ENCODE data around the gene BRPF1. TPM values are rescaled to one million over a fixed set of nuclear protein-coding genes. Genes with fewer than 3 reads are reported as not detected.

Gene BRPF1
- total RNA-seq, 1 donor from 2014 or later = 30.6 TPM

DNA sequence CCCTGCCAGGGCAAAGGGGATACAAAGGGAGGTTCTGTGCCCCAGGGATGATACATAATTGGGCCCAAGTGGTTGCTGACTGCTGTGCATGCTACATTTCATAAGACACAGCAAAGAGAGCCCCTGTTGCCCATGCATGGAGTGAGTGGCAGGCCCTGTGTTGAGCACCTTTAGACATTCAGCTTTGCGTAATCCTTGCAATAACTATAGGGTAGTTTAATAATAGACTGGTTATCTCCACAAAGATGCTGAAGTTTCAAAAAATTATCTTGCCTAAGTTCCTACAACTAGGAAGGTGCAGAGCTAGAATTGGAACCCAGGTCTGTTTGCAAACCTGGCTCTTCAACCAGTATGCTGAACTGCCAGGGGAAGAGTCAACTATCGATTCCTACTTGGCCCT is 16.5 kb downstream of the BRPF1 start:
- TF ChIP-seq, protein P1, sequence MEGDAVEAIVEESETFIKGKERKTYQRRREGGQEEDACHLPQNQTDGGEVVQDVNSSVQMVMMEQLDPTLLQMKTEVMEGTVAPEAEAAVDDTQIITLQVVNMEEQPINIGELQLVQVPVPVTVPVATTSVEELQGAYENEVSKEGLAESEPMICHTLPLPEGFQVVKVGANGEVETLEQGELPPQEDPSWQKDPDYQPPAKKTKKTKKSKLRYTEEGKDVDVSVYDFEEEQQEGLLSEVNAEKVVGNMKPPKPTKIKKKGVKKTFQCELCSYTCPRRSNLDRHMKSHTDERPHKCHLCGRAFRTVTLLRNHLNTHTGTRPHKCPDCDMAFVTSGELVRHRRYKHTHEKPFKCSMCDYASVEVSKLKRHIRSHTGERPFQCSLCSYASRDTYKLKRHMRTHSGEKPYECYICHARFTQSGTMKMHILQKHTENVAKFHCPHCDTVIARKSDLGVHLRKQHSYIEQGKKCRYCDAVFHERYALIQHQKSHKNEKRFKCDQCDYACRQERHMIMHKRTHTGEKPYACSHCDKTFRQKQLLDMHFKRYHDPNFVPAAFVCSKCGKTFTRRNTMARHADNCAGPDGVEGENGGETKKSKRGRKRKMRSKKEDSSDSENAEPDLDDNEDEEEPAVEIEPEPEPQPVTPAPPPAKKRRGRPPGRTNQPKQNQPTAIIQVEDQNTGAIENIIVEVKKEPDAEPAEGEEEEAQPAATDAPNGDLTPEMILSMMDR (IDR thresholded peaks at IDR 0.05; ENCODE audit: partially characterized antibody, unreplicated experiment) = no peak
- Mint-ChIP-seq H3K4me3 (ENCODE audit: unreplicated experiment) (no peak overlapping the region), H3K27ac (ENCODE audit: unreplicated experiment) (peak overlapping the region; percentile 17), H3K27me3 (ENCODE audit: unreplicated experiment) (peaks cover 18% of the 10 kb centered on the region), H3K9me3 (ENCODE audit: unreplicated experiment) (peaks cover 13% of the 10 kb centered on the region), H3K4me1 (ENCODE audit: low read depth, unreplicated experiment) (peaks cover 10% of the 10 kb centered on the region), H3K36me3 (ENCODE audit: unreplicated experiment) (no peaks in the 10 kb centered on the region)
- no peak for DNase-seq

DNA sequence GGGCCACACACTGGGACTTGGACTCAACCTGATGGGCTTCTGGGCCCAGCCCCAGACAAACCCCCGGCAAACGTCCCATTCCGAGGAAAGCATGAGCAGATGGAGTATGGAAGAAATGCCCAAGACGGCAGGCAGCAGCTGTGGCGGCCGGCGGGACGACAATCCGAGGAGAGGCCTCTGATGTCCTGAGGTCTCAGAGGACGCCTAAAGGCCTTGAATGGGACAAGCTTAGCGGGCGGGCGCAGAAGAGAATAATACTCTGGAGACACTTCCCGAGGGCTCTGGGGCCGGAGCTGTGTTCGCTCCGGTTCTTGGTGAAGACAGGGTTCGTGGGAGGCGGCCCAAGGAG is 17.7 kb downstream of the BRPF1 start:
- peak overlapping the region; percentile 100 for H3K27ac Mint-ChIP-seq (ENCODE audit: unreplicated experiment)
- peaks cover 10% of the 10 kb centered on the region for H3K4me1 Mint-ChIP-seq (ENCODE audit: low read depth, unreplicated experiment)
- peaks cover 13% of the 10 kb centered on the region for H3K9me3 Mint-ChIP-seq (ENCODE audit: unreplicated experiment)
- TF ChIP-seq, protein P1 (IDR thresholded peaks at IDR 0.05; ENCODE audit: partially characterized antibody, unreplicated experiment) = no peak
- peak; percentile 66 for DNase-seq
- H3K36me3 Mint-ChIP-seq (ENCODE audit: unreplicated experiment) = no peaks in the 10 kb centered on the region
- H3K27me3 Mint-ChIP-seq (ENCODE audit: unreplicated experiment) = peaks cover 18% of the 10 kb centered on the region
- peak overlapping the region; percentile 99 for H3K4me3 Mint-ChIP-seq (ENCODE audit: unreplicated experiment)

DNA sequence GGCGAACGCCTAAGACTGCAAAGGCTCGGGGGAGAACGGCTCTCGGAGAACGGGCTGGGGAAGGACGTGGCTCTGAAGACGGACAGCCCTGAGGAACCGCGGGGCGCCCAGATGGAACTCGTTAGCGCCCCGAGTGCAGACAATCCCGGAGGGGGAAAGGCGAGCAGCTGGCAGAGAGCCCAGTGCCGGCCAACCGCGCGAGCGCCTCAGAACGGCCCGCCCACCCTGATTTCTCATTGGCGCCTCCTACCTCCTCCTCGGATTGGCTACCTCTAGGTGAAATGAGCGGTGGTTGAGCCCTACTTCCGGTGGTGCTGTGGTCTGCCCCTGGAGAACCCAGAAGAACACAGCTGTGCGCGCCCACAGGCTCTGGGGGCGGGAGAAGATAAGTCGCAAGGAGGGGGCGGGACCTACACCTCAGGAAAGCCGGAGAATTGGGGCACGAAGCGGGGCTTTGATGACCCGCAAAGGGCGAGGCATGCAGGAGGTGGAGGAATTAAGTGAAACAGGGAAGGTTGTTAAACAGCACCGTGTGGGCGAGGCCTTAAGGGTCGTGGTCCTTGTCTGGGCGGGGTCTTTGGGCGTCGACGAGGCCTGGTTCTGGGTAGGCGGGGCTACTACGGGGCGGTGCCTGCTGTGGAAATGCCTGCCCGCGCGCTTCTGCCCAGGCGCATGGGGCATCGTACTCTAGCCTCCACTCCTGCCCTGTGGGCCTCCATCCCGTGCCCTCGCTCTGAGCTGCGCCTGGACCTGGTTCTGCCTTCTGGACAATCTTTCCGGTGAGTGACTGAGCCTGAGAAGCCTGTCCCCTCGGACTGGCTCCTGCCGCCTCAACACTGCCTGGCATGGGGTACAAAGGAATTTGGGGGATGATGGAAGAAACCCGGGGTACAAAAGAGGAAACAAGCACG is 18.4 kb downstream of the BRPF1 start, which contains the start of gene OGG1:
TSS of gene OGG1 (plus strand) at position 308 of the 911 bp plus-strand sequence. CDS start at position 643, 335 bp downstream.
- TF ChIP-seq, protein P1 (IDR thresholded peaks at IDR 0.05; ENCODE audit: partially characterized antibody, unreplicated experiment) = no peak
- Mint-ChIP-seq H3K9me3 (ENCODE audit: unreplicated experiment) (peaks cover 13% of the 10 kb centered on the region), H3K27me3 (ENCODE audit: unreplicated experiment) (peaks cover 19% of the 10 kb centered on the region), H3K27ac (ENCODE audit: unreplicated experiment) (peak within 1 kb of the TSS; percentile 100), H3K4me3 (ENCODE audit: unreplicated experiment) (peak within 1 kb of the TSS; percentile 99), H3K4me1 (ENCODE audit: low read depth, unreplicated experiment) (peaks cover 10% of the 10 kb centered on the region), H3K36me3 (ENCODE audit: unreplicated experiment) (no peaks in the 10 kb centered on the region)
- DNase-seq = peak; percentile 96

DNA sequence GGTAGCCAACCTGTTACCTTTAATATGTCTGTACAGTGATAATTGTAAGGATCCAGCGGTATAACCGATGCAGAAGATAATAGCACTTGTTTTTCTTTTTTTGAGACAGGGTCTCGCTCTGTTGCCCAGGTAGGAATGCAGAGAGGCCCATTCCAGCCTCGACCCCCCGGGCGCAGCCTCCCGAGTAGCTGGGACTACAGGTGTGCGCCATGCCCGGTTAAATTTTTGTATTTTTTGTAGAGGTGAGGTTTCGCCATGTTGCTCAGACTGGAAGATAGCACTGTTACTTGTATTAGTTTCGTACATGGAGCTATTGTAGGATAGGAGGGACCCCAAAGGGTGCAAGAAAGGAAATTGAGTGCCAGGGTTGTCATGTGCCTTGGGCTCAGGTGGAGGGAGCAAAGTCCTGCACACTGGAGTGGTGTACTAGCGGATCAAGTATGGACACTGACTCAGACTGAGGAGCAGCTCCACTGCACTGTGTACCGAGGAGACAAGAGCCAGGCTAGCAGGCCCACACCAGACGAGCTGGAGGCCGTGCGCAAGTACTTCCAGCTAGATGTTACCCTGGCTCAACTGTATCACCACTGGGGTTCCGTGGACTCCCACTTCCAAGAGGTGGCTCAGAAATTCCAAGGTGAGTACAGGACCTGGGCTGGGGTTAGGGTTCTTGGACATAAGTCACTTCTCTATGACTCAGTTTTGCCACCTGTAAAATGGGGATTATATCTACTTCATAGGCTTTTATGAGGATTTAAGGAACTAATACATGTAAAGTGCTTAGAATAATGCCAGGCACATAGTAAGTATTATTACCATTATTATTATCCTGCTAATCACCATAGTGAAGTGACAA is 19.2 kb downstream of the BRPF1 start:
- Mint-ChIP-seq H3K4me3 (ENCODE audit: unreplicated experiment) (peak overlapping the region; percentile 99), H3K27me3 (ENCODE audit: unreplicated experiment) (peaks cover 19% of the 10 kb centered on the region), H3K9me3 (ENCODE audit: unreplicated experiment) (peaks cover 13% of the 10 kb centered on the region), H3K27ac (ENCODE audit: unreplicated experiment) (peak overlapping the region; percentile 100), H3K4me1 (ENCODE audit: low read depth, unreplicated experiment) (peaks cover 10% of the 10 kb centered on the region), H3K36me3 (ENCODE audit: unreplicated experiment) (no peaks in the 10 kb centered on the region)
- DNase-seq = no peak
- TF ChIP-seq, protein P1 (IDR thresholded peaks at IDR 0.05; ENCODE audit: partially characterized antibody, unreplicated experiment) = no peak

Measured in glutamatergic neuron (in vitro differentiated cells).